ENCODE results near the gene PLB1.
A peak's percentile ranks its signal among the peaks of the same experiment; 100 is the strongest.
"Not testable (repeated sequence)": the region's sequence is repeated elsewhere in the genome, so short reads cannot be mapped to it uniquely, and the experiment has no call there.

The PLB1 gene

DNA sequence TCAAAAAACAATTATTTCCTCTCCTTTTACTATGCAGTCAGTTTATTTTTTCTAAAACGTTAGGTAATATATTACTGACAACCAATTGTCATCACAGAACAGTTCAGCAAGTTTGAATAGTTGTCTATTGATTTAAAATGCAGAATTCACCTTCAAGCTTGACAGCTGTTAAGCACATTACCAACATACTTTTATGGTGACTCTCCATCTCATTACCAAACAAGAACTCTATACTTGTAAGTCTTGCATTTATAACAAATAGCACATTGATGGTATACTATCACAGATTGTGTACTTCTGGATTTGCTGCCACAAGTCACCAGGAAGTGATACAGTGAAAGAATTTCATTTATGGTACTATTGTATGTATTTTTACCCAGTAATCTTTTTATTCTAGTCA, 156.4 kb downstream of the PLB1 start:
- DNase-seq, result no peak

DNA sequence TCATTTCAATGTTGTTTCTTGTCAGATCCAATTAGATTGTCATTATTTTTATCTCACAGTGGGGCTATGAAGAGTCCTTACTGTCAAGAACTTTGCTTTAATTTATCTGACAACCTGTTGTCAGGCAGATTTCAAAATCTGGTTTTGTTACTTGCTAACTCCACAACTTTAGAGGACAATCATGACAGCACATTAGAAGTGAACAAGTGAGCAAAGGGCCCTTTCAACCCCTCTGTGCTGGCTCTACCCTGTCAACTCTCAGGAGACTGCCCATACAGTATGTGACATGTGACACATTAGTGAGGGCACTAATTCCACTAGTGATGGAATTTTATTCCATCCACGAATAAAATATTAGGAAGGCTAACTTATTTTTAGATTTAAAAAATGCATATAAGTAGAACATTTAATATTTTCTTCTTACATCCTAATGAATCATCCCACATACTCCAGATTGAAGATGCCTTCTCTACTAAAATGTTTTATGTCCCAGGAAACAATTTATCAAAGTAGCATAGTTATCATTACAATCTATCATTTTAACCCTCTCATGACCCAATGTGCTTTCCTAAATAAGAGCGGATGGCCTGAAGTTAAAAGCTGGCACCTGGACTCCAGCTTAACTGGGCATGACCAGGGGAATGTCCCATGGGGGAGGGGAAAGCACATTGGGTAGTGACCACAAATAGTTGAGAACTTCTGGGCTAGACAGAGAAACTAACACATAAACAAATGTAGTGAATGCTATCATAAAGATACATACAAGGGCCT, 158.2 kb downstream of the PLB1 start:
- no peak for DNase-seq

DNA sequence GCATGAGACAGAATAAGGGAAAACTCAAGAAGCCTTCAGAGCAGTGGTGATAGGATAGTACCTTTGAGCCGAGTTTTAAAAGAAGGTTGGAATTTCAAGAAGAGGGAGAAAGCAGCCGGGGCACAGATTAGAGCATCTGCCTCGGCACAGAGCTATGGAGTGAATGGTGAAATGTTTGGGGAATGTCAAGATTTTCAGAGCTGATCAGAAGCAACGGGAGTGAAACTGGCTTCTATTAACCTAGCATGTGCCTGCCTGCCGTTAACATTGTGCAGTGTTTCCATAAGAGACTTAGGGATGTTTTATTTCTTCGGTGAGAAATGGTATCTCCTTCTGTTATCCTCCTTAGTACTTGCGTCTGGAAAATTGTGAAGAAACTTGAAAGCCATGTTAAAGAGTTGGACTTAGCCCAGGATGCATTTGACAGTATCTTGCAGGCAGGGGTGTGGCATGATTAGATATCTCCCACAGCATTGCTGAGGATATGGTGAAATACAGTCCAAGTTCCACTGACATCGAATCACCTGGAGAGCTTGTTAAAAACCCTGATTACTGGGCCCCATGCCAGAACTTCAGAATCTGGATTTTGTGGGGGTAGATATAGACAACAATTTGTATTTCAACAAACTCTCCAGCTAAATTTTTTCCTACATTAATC, 158.9 kb downstream of the PLB1 start:
- no peak for DNase-seq

DNA sequence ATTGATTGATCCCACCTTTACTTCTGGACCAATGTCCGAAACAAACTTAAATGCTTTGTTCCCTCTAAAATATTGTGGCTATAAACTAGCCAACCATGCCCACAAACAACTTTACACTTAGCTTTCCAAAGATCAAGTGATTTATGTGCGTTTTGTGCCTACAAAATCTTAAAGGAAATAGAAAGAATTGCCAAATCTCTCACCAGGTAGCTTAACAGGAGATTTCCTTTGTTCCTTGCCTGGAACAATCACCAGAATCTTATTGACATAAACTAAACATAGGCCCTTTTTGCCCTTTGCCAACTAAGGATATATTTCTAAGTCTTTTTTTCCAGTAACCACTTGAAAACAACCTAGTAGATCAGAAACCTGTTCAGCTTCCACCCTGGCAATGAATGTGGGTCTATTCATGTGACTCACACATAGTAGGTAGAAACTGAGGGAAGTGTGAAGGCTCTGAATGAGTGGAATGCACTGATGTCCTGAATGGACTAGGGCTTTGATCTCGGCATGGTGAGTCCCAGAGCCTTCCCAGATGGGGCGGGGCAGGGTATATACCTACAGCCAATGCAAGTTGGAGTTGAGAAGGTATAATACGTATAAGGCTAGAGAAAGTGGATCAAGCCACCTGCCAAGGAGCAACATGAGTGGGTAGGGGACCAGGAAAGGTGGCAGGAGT, 161.2 kb downstream of the PLB1 start:
- peak; percentile 33 for DNase-seq

DNA sequence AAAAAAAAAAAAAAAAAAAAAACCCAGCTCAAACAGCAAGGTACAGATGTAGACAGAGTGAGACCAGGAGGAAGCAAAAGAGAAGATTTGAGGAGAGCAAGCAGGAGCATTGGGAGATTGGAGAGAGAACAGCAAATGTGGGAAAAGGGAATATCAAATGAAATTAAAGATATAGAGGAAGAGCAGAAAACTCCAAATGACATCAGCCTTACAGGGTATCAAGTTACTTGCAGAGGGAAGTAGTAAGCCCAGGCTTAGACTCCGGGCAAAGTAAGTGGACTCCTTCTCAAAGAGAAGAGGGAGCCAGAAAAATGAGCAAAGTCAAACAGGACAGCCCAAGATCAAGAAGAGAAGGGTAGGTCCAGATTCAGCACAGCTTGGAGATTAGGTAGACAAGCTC, 162.5 kb downstream of the PLB1 start:
- no peak for DNase-seq

DNA sequence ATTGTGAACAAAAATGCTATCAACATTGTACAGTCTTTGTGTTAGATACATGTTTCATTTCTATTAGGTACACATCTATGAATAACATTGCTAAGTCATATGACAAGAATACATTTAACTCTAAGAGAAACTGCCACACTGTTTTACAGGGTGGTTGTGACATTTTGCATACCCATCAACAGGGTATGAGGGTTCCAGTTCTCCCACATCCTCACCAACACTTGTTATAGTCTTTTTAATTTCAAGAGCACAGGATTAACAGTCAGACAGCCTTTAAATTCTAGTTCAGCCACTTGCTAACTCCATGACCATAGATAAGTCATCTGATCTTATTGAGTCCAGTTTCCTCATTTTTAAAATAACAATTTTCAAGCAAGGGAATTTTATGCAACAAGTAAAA, 163.3 kb downstream of the PLB1 start:
- DNase-seq, result no peak

DNA sequence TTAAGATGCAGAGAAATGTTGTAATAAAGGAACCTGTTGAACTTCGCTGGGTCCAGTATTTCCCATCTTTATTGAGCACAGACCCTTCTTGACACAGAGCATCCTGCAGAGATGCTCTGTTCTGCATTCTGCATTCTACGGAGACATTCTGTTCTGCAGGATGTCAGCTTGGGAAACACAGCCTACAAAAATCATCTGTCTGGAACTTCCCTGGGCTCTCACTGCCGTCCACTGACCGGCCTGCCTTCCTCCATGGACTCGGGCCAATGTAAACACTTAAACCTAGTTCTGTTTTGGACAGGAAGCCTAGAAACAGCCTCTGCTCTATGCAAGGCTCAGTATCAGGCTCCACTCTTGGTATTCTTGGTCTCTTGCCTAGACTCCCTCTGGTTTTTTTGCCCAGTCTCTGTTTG, 165.7 kb downstream of the PLB1 start:
- DNase-seq, result no peak

DNA sequence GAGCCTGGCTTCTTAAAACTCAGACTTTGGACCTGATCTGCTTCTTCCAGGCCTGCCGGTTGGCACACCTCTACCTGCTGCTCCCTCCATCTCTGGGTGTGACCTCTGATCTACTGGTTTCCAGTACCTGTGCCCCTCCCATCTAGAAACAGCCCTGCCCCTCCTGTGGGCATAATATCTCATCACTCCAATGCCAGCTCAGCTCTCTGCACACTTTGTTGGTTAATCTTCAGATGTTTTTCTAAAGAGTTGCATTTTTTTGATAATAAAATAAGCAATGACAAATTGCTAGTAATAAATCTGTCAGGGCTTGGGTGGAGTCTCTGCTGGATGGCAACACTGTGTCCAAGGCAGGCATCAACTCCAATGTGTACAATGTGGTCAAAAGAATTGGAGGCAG, 166.2 kb downstream of the PLB1 start:
- DNase-seq, result no peak

DNA sequence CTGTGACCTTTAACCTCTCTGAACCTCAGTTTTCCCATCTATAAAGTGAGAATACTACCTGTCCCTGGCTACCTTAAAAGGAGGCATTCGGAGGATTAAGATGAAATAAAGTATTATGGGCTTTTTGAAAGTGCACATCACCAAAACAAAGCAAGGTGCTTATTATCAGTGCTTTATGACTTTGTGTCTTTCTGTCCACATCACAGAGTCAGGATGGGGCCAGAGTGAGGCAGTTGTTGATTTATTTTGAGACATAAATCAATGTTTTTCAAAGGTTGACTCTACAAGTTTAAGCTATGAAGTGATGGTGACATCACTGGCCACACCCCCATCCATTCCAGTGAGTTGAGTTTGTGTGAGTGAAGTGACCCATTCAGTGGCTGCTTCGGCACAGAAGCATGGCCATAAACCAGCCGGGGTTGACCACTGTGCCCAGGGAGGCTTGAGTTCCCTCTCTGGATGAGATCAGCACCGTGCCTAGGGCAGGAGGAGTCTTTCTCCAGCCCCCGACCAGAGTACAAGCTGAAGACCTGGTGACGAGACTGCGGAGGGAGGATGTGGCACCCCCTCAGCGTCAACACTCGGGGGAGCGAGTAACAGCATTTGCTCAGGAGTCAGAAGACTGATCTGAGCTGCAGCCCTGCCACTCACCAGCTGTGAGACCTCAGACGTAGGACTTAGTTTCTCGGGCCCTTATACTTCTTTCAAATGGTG, 166.8 kb downstream of the PLB1 start:
- no peak for DNase-seq

DNA sequence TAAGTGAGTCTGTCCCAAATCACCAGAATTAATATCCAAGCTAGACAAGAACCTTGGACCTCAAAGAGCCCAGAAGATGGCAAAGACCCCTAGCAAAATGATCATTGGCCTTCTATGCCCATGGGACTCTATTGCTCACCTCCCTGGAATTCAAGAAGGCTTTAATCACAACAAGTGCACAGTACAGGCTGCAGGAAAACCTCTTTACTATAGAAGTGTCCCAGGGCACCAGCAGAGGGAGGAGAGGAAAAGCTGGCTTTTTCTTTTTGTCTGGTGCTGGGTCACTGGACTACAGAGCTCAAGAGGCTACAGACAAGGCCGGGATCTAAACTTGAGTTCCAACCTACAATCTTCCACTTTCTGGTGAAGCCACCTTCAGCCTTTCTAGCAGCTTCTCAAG, 167.5 kb downstream of the PLB1 start:
- DNase-seq, result no peak

DNA sequence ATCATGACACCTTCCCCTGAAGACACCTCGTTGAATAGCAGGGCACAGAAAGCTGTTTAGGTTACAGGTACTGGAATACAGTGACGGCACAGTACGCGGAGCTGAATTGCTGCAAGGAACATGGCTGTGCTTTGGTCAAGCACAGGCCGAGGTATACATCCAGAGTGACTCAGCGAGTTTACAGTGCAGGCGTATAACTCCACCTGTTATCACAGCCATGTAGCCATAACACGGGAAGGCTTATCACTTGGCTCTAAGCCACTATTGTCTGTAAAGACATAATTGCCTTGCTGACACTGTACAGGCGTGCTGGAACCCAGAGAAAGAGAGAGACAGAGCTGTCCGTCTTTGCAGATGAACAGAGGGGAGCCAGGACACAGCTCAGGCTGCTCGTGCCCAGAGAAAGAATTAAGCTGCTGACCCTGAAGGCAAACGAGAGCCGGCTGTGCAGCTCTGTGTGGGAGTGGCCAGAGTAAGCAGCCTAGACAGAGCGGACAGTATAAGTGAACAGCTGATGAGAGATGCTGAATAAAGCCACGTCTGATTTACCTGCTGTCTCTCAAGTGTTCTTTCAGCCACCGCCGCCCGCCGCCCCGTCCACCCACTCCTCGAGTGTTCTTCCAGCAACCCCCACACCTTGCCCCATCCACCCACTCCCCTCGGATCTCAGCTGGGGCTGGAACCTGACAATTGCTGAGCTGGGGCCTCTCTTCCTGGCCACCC, 168.4 kb downstream of the PLB1 start:
- DNase-seq, result no peak

DNA sequence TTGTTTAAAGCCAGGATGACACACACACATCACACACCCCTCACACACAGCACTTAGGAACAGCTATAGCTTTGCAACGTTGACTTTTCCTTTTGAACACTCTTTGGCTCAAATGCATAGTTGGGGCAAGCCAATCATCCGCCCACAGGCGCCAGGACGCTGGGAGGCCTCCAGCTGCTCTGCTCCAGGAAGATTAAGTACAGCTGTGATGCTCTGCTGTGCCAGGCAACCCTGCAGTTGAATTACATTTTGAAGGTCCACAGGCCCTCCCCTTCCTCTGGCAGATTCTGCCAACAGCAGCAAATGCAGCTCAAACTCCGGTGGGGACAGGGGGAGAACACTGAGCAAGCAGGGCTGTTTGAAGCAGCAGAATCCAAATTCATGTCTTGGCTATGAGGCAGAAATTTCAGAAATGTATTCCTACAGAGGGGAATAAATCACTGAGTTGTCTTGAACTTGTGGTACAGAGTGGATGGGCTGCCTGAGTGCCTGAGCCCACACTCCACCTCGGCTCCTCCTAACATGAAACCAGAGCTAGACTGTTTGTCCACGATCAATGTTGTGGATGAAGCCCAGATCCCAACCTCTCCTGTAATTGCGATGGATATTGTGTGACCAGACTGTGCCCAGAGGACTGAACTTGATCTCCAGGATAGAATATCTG, 169.3 kb downstream of the PLB1 start:
- DNase-seq, result no peak

DNA sequence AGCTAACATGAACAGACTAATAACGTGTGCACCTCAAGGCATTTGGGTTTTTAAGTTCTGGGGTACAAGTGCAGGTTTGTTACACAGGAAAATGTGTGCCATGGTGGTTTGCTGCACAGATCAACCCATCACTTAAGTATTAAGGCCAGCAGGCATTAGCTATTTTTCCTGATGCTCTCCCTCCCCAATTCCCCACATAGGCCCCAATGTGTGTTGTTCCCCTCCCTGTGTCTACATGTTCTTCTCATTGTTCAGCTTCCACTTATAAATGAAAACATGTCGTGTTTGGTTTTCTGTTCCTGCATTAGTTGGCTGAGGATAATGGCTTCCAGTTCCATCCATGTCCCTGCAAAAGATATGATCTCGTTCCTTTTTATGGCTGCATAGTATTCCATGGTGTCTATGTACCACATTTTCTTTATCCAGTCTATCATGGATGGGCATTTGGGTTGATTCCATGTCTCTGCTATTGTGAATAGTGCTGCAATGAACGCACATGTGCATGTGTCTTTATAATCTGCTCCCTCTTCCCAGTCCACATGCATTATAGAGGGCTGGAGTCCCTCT, 170.0 kb downstream of the PLB1 start:
- DNase-seq, result not testable (repeated sequence)

DNA sequence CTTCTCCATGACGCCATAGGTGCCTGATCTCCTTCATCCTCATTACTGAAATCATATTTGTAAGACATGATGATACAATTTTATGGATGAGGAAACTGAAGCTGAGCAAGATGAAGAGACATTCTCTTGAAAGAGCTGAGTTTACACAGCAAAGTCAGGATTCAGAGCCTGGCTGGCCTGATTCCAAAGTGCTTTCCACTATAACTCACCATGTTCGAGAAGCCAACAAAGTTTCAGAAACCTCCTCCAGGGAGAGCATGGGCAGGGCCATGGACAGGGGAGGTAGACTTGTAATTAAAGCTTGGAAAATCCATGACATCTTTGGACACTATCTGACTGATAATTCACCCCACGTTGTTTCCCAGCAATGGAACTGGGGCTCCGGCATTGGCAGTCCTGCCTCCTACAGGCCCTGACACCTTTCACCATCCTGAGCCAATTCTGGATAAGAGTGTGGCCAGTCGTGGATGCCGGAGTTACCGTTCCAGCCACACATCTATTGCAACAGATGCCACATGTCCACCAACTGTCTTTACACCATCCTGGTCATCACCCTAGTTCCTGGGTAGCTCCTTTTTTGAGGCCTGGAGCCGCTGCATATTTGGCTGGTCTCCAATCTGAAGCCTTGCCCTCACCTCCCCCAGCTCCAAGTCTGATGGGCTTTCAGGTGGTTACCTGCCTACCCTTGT, 170.8 kb downstream of the PLB1 start:
- DNase-seq, result no peak

DNA sequence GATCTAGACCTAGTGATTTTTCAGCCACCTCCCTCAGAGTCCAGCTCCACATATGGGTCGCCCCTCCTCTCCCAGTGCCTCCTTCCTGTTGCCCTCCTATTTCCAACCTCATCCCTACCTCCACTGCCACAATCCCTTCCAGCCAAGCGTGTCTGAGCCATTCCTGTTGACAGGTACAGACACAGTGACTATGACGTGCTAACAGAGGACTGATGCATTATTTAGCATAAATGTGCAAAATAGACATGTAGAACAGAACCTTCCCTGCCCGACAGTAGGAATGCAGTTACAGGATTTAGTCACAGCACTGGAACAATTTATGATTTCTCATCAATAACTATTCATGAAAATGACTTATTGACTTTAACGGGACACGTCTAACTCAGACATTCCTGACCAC, 171.4 kb downstream of the PLB1 start:
- no peak for DNase-seq

DNA sequence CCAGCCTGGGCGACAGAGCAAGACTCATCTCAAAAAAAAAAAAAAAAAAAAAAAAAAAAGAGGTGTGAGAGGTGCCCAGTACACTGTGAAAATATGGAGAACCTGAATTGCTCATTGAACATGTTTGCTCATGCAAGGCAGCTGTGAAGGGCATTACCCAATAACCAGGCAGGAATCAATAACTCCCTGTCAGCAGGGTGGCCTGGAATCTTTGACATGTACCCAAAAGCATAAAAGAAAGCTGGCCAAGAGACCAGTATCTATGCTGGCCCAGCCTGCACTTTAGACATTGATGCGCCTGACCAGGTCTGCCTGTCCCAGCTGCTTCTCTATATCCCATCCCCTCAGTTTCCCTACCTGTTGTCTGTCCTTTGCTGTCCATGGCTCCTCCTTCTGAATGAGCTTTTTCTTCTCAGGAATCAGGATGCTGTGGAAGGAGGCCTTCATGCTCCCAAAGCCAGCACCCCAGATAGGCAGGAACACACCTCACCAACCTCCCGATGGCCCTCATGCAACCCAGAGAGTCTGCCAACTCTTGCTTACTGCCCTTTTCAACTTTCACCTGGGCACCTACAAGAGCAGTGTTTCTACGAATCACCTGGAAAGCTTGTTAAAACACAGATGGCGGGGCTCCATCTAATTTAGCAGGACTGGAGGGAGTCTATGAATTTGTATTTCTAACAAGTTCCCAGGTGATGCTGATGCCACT, 172.4 kb downstream of the PLB1 start:
- DNase-seq, result no peak

DNA sequence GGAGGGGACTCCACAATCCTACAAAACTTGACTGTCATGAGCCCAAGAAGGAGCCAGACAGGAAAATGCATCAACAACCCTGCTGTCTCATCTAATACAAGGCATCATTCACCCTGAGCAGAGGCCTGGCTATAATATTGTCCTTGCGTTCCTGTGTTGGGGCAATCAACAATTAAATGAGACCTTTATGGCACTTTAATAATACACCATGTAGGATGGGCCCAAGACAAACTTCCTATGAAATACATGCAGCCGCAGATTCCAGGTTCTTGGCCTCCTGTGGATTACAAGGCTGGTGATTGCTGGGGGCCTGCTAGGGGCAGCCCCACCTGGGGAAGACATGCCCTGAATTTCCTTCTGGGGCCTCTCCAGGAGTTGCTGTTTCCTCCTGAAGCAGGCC, 173.0 kb downstream of the PLB1 start:
- DNase-seq, result no peak

DNA sequence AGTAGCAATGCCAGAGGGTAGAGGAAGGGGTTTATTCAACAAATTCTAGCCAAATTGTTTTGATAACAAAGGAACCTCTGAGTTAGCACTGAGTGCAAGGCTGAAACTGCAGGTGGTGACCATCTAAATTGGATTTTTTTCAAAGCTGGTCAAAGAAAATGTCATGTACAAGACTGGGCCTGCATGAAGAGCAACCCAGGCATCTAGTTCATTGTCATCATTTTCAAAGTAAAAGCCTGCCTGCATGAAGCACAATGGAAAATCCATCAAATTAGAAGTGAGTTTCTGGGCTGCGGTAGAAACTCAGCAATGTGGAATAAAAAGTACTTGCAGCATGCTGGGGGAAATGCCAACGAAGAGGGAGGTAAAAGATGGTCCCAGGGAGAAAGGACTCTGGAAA, 175.0 kb downstream of the PLB1 start:
- DNase-seq, result no peak

DNA sequence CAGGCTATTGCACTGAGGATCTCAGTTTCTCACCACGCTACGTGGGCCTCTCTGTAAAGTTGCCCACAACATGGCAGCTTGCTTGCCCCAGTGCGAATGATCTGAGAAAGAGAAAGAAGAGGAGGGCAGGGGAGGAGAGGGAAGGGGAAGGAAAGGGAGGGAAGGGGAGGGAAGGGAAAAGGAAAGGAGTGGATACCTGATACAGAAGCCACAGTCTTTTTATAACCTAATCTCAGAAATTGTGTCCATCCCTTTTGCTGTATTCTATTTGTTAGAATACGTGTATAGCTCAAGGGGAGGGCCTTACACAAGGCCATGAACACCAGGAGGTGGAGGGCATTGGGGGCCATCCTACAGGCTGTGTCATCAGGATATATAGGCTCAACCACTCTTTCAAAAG, 177.5 kb downstream of the PLB1 start:
- DNase-seq, result no peak

DNA sequence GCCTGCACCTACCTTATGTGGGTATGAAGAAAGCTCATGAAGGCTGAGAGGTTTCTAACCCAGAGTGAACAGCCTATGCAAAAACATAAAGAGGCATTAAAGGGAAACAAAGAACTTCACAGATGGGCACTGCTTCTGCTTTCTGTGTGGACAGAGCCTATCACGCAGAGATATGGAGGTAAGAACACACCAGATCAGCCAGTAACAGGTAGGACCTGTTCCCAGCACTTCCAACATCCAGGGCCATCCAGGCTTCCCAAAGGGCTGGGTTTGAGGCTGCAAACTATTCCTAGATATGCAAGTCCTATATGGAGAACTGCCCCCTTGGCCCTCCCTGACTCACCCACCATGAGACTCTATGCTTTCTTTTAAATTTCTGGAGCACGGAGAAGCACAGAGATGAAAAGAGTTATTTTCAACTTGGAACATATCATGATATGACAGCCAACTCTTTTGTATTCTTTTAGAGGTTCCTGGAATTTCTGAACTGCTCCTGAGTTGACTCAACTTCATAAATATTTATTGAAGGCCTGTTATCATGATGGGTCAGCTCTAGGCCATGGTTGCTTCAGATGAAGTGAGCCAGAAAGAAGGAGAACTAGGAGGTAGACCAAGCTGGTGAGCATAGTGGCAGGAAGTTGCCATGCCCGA, 178.3 kb downstream of the PLB1 start:
- no peak for DNase-seq
